Measurements from ENCODE around the gene NFKBIL1. TPM values are rescaled to one million over a fixed set of nuclear protein-coding genes. Genes with fewer than 3 reads are reported as not detected.

NFKBIL1 gene
- total and polyA plus RNA-seq, 4 donors = 3.3 to 9.6 (median 7.4) TPM

GRCh38 chr6:31585491-31585890 lies 38.1 kb downstream of the NFKBIL1 start:
- H3K4me3 ChIP-seq (ENCODE audit: low read depth in 1 of 3, low read length in 3 of 3) = no peak overlapping the region
- no peaks in the 10 kb centered on the region for H3K9me3 ChIP-seq (ENCODE audit: control insufficient read depth in 4 of 4, low read length in 3 of 4)
- TF ChIP-seq HNF4A (conservative IDR thresholded peaks at IDR 0.05) = no peak
- no peak for TF ChIP-seq NR2F2 (IDR thresholded peaks at IDR 0.05)
- no peak for TF ChIP-seq JUND (IDR thresholded peaks at IDR 0.05)
- TF ChIP-seq HNF4G (IDR thresholded peaks at IDR 0.05) = no peak
- TF ChIP-seq ZBTB33 (IDR thresholded peaks at IDR 0.05) = no peak
- TF ChIP-seq CTCF (IDR thresholded peaks at IDR 0.05; ENCODE audit: low read depth, low read length, missing input control) = peak; percentile 11
- TF ChIP-seq MAX (IDR thresholded peaks at IDR 0.05) = no peak
- DNase-seq (ENCODE audit: low spot score) = no peak
- peaks cover 0 to 12% (median 6%) of the 10 kb centered on the region in 4 donors for H3K4me1 ChIP-seq (ENCODE audit: control insufficient read depth in 4 of 4, insufficient read depth in 4 of 4, low read length in 3 of 4)
- H3K9ac ChIP-seq (ENCODE audit: low read depth in 1 of 2, low read length in 2 of 2) = no peak overlapping the region
- 63% methylated on average over 2 of the region's 2 CpGs for WGBS
- H3K27me3 ChIP-seq (ENCODE audit: control insufficient read depth in 4 of 4, insufficient read depth in 4 of 4, low read length in 3 of 4) = no peaks in the 10 kb centered on the region
- peak overlapping the region in 1 of 2 donors; percentile 48 for H3K27ac ChIP-seq (ENCODE audit: low read depth in 1 of 2, low read length in 2 of 2)
- no peaks in the 10 kb centered on the region for H3K36me3 ChIP-seq (ENCODE audit: control insufficient read depth in 4 of 4, insufficient read depth in 3 of 4, low read depth in 1 of 4, low read length in 3 of 4)

GRCh38 chr6:31586008-31586407 lies 38.6 kb downstream of the NFKBIL1 start, which contains the start of gene LST1:
Gene LST1, plus strand, starts transcription at chr6:31586277. Its CDS starts 1,023 bp downstream, at chr6:31587300.
- 57% methylated on average over 1 of the region's 1 CpG for WGBS
- no peaks in the 10 kb centered on the region for H3K9me3 ChIP-seq (ENCODE audit: control insufficient read depth in 4 of 4, low read length in 3 of 4)
- peak within 1 kb of the TSS; percentile 48 to 54 for H3K27ac ChIP-seq (ENCODE audit: low read depth in 1 of 2, low read length in 2 of 2)
- H3K36me3 ChIP-seq (ENCODE audit: control insufficient read depth in 4 of 4, insufficient read depth in 3 of 4, low read depth in 1 of 4, low read length in 3 of 4) = no peaks in the 10 kb centered on the region
- no peak for DNase-seq (ENCODE audit: low spot score)
- TF ChIP-seq RXRA (IDR thresholded peaks at IDR 0.05) = no peak
- TF ChIP-seq EGR1 (IDR thresholded peaks at IDR 0.05; ENCODE audit: low read depth in 2 of 2) = no peak
- no peak for TF ChIP-seq ATF3 (IDR thresholded peaks at IDR 0.05)
- TF ChIP-seq HNF4A (conservative IDR thresholded peaks at IDR 0.05) = no peak
- no peak for TF ChIP-seq GABPA (IDR thresholded peaks at IDR 0.05 in 1 of 2, conservative IDR thresholded peaks at IDR 0.05 in 1 of 2)
- no peak for TF ChIP-seq SP1 (IDR thresholded peaks at IDR 0.05)
- H3K4me1 ChIP-seq (ENCODE audit: control insufficient read depth in 4 of 4, insufficient read depth in 4 of 4, low read length in 3 of 4) = peaks cover 0 to 9% (median 3%) of the 10 kb centered on the region in 4 donors
- H3K4me3 ChIP-seq (ENCODE audit: low read depth in 1 of 3, low read length in 3 of 3) = peak within 1 kb of the TSS in 1 of 3 donors; percentile 2
- peak within 1 kb of the TSS in 1 of 2 donors; percentile 23 for H3K9ac ChIP-seq (ENCODE audit: low read depth in 1 of 2, low read length in 2 of 2)
- no peaks in the 10 kb centered on the region for H3K27me3 ChIP-seq (ENCODE audit: control insufficient read depth in 4 of 4, insufficient read depth in 4 of 4, low read length in 3 of 4)

- peak overlapping the region; percentile 48 to 54 for H3K27ac ChIP-seq (ENCODE audit: low read depth in 1 of 2, low read length in 2 of 2)
- H3K4me3 ChIP-seq (ENCODE audit: low read depth in 1 of 3, low read length in 3 of 3) = peak overlapping the region in 1 of 3 donors; percentile 2
- no peaks in the 10 kb centered on the region for H3K36me3 ChIP-seq (ENCODE audit: control insufficient read depth in 4 of 4, insufficient read depth in 3 of 4, low read depth in 1 of 4, low read length in 3 of 4)
- DNase-seq (ENCODE audit: low spot score) = no peak
- H3K9me3 ChIP-seq (ENCODE audit: control insufficient read depth in 4 of 4, low read length in 3 of 4) = no peaks in the 10 kb centered on the region
- H3K9ac ChIP-seq (ENCODE audit: low read depth in 1 of 2, low read length in 2 of 2) = peak overlapping the region in 1 of 2 donors; percentile 23
- 57% methylated on average over 9 of the region's 9 CpGs for WGBS
- H3K4me1 ChIP-seq (ENCODE audit: control insufficient read depth in 4 of 4, insufficient read depth in 4 of 4, low read length in 3 of 4) = peaks cover 0 to 6% (median 2%) of the 10 kb centered on the region in 4 donors
- no peaks in the 10 kb centered on the region for H3K27me3 ChIP-seq (ENCODE audit: control insufficient read depth in 4 of 4, insufficient read depth in 4 of 4, low read length in 3 of 4)
- TF ChIP-seq FOXA2 (IDR thresholded peaks at IDR 0.05) (no peak), HNF4A (conservative IDR thresholded peaks at IDR 0.05) (no peak), ZBTB33 (IDR thresholded peaks at IDR 0.05) (no peak), REST (IDR thresholded peaks at IDR 0.05) (no peak), TAF1 (conservative IDR thresholded peaks at IDR 0.05) (no peak), JUND (IDR thresholded peaks at IDR 0.05) (no peak), NR2F2 (IDR thresholded peaks at IDR 0.05) (no peak), HNF4G (IDR thresholded peaks at IDR 0.05) (no peak), ATF3 (IDR thresholded peaks at IDR 0.05) (no peak), EGR1 (IDR thresholded peaks at IDR 0.05; ENCODE audit: low read depth in 2 of 2) (no peak), GABPA (IDR thresholded peaks at IDR 0.05 in 1 of 2, conservative IDR thresholded peaks at IDR 0.05 in 1 of 2) (no peak)
These were observed 39.3 kb downstream of the NFKBIL1 start for GRCh38 chr6:31586599-31587281.

Data from liver (tissue), 9 donors.